NB4 (cell line): Measurements from ENCODE around the gene ANO8.

Experiments
- DNase-seq: peaks from one replicate; pipeline ENCODE4 v3.0.0; 2010; ENCODE audit warnings: low read depth
- H3K4me3 ChIP-seq: one replicate; pipeline ENCODE4 v1.5.1; 2011; ENCODE audit warnings: mild to moderate bottlenecking, low read depth, low read length, moderate library complexity
- MYC ChIP-seq: IDR thresholded peaks from 2 replicates; pipeline ENCODE4 v1.6.1; 2011; ENCODE audit warnings: low read depth, low read length
- POLR2A ChIP-seq: IDR thresholded peaks from 2 replicates; pipeline ENCODE4 v1.6.1; 2011; ENCODE audit warnings: mild to moderate bottlenecking; ENCODE audit not compliant: insufficient read length; ENCODE audit errors: extremely low read depth
- TF ChIP-seq, protein P1 (sequence below): IDR thresholded peaks from one replicate; pipeline ENCODE4 v1.5.1; 2012; ENCODE audit warnings: low read depth, low read length
- TF ChIP-seq, protein P2 (sequence below): IDR thresholded peaks from 2 replicates; pipeline ENCODE4 v1.6.1; 2011; ENCODE audit warnings: low read depth, low read length

The ANO8 gene

GRCh38 chr19:17286263-17286662 is 48.4 kb downstream of the ANO8 start:
- TF ChIP-seq, protein P1, sequence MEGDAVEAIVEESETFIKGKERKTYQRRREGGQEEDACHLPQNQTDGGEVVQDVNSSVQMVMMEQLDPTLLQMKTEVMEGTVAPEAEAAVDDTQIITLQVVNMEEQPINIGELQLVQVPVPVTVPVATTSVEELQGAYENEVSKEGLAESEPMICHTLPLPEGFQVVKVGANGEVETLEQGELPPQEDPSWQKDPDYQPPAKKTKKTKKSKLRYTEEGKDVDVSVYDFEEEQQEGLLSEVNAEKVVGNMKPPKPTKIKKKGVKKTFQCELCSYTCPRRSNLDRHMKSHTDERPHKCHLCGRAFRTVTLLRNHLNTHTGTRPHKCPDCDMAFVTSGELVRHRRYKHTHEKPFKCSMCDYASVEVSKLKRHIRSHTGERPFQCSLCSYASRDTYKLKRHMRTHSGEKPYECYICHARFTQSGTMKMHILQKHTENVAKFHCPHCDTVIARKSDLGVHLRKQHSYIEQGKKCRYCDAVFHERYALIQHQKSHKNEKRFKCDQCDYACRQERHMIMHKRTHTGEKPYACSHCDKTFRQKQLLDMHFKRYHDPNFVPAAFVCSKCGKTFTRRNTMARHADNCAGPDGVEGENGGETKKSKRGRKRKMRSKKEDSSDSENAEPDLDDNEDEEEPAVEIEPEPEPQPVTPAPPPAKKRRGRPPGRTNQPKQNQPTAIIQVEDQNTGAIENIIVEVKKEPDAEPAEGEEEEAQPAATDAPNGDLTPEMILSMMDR: no peak
- no peak for TF ChIP-seq POLR2A
- TF ChIP-seq, protein P2, sequence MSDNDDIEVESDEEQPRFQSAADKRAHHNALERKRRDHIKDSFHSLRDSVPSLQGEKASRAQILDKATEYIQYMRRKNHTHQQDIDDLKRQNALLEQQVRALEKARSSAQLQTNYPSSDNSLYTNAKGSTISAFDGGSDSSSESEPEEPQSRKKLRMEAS: no peak
- no peak for TF ChIP-seq MYC
- H3K4me3 ChIP-seq: no peak overlapping the region
- no peak for DNase-seq

DNA sequence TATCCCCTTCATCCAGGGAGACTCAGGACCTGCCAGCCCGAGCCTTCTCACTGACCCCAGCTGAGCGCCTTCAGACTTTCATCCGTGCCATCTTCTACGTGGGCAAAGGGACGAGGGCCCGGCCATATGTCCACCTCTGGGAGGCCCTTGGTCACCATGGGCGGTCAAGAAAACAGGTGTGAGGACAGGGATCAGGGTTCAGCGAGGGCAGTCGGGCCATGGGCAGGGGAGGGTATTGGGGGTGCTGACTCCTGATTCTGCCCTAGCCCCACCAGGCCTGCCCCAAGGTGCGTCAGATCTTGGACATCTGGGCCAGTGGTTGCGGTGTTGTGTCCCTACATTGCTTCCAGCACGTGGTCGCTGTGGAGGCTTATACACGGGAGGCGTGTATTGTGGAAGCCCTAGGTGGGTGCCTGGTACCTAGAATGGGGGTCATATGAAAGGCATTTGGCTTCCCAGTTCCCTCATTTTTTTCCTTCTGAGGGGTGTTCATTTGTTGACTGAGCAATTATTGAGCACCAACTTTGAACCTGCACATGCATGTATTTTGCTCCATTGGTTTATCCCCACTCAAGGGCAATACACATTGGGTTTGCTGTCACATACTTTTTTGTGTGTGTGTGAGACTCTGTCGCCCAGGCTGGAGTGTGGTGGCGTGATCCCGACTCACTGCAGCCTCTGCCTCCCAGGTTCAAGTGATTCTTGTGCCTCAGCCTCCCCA is 49.1 kb downstream of the ANO8 start:
- no peak for DNase-seq
- no peak overlapping the region for H3K4me3 ChIP-seq
- TF ChIP-seq, protein P2: no peak
- TF ChIP-seq POLR2A (no peak), MYC (no peak)
- TF ChIP-seq, protein P1: no peak

DNA sequence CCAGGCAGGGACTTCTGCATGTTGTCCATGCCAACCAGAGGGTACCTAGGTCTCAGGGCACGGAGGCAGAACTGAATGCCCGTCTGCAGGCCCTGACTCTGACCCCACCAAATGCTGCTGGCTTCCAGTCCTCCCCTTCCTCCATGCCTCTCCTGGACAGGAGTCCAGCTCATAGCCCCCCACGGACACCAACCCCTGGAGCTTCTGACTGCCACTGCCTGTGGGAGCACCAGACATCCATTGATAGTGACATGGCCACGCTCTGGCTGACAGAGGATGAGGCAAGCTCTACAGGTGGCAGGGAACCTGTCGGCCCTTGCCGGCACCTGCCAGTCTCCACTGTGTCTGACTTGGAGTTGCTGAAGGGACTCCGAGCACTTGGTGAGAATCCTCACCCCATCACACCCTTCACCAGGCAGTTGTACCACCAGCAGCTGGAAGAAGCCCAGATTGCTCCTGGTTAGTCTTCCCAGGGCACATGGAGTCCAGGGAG is 51.1 kb downstream of the ANO8 start:
- no peak for TF ChIP-seq MYC
- no peak for TF ChIP-seq POLR2A
- TF ChIP-seq, protein P2: no peak
- TF ChIP-seq, protein P1: no peak
- no peak for DNase-seq
- no peak overlapping the region for H3K4me3 ChIP-seq

- TF ChIP-seq, protein P2: peak; percentile 81
- TF ChIP-seq MYC (peak; percentile 63; the same call in 1 of the 2 replicates), POLR2A (peak; percentile 48)
- TF ChIP-seq, protein P1: peak; percentile 69
- DNase-seq: peak; percentile 93
- peak overlapping the region; percentile 90 for H3K4me3 ChIP-seq
Measured at GRCh38 chr19:17282488-17283125, 52.0 kb downstream of the ANO8 start.

DNA sequence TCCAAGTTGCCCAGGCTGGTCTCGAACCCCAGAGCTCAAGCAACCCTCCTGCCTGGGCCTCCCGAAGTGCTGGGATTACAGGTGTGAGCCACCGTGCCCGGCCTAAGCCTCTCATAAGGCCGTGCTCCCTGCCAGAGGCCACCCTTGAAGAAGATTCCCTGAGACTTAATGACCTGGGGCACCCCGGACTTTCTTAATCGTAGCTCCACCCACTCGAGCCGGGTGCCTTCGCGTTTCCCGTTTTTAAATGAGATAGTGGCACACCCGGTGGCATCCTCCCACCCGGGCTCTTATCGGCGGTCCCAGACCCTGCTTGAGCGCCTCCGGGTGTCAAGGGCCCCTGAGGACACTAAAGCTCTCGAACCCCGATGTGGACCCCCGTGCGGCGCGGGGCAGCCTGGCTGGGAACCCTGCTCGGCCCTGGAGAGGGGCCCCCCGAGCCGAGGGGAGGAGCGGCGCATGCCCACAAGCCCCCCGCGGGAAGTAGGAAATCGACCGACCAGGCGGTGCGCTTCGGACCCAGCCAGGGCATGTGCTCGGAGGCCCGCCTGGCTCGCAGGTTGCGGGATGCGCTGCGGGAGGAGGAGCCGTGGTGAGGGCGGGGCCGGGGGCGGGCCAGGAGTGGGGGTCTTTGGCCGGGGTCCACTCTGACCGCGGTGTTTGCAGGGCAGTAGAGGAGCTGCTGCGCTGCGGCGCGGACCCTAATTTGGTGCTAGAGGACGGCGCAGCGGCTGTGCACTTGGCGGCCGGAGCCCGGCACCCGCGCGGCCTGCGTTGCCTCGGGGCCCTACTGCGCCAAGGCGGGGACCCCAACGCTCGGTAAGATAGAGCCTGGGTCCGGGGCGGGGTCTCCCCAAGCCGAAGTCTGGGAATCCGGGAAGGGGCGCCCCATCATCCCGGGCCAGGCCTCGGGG is 53.0 kb downstream of the ANO8 start, which contains the start of gene ANKLE1:
Gene ANKLE1, plus strand, starts transcription at position 511 of the 914 bp plus-strand sequence. Its CDS starts 20 bp downstream, at position 531.
- peak; percentile 89 for DNase-seq
- peak within 1 kb of the TSS; percentile 90 for H3K4me3 ChIP-seq
- TF ChIP-seq POLR2A: peak; percentile 55
- TF ChIP-seq, protein P2: peak; percentile 90
- TF ChIP-seq, protein P1: no peak
- TF ChIP-seq MYC: peak; percentile 94
